ENCODE data around the gene TIMM17A. TPM values are rescaled to one million over a fixed set of nuclear protein-coding genes. Genes with fewer than 3 reads are reported as not detected.

TIMM17A gene
- total and polyA plus RNA-seq, 2 of the 8 experiments (the other 6 are each of a cell fraction or from before 2014, with no cell fraction given) = 30.3 to 57.1 TPM

DNA sequence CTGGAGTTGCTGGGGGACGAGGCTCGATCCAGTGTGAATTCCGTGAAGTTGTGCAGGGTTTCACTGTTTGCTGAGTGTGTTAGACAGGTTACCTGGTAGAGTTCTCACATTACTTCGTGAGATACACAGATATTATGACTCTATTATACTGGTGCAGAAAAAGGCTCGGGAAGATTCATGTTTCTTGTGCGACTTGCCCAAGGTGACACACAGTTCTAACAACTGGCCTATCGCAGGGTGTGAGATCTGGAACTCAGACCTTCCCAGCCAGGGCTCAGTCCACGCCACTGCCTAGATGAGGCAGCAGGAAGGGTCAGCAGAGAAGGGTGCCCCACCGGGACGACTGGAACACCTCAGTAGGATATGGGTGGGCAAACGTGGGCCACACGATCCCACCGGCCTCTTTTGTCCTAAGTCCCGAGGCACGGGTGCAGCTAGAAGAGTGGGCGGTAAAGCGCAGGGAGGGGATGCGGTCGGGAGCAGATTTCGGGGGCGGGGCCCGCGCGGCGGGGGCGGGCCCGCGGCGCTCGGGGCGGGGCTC is 26.8 kb downstream of the TIMM17A start:
- Histone ChIP-seq H3K4ac (replicated peaks; ENCODE audit: insufficient read length, low read depth, low read length) (peak overlapping the region; percentile 83), H3K4me3 (ENCODE audit: extremely low read depth in 1 of 4, insufficient read depth in 2 of 4, low read depth in 3 of 4, low read length in 4 of 4) (peak overlapping the region; percentile 78 to 87 (median 82)), H3K27ac (ENCODE audit: low read depth, low read length) (no peak overlapping the region), H3K79me1 (ENCODE audit: low read depth, low read length) (peaks cover 2% of the 10 kb centered on the region; the same call in 1 of the 2 replicates), H2BK120ac (replicated peaks; ENCODE audit: low read depth, low read length) (no peak overlapping the region), H3K79me2 (ENCODE audit: control insufficient read depth in 1 of 2, insufficient read depth in 2 of 2, low read length in 2 of 2) (peaks cover 3 to 37% of the 10 kb centered on the region in 2 experiments; a peak in 3 of 4 replicates), H3K9me3 (ENCODE audit: insufficient read depth in 2 of 2, low read depth in 1 of 2, low read length in 1 of 2) (no peaks in the 10 kb centered on the region), H3K23ac (ENCODE audit: insufficient read length) (no peak overlapping the region), H2BK20ac (ENCODE audit: low read length) (no peak overlapping the region; the same call in 1 of the 2 replicates), H2BK5ac (ENCODE audit: low read depth, low read length) (no peak overlapping the region; the same call in 1 of the 2 replicates), H3K36me3 (ENCODE audit: control insufficient read depth in 2 of 4, insufficient read depth in 4 of 4, low read length in 3 of 4) (no peaks in the 10 kb centered on the region), H4K8ac (ENCODE audit: extremely low read depth, insufficient read depth, low read length) (peak overlapping the region; percentile 48; the same call in 1 of the 2 replicates), H3K9ac (replicated peaks in 1 of 4; ENCODE audit: extremely low read depth in 1 of 4, low read depth in 3 of 4, low read length in 3 of 4) (peak overlapping the region in 1 of 4 experiments; percentile 24; a peak in 3 of 7 replicates), H4K20me1 (replicated peaks in 1 of 2; ENCODE audit: control insufficient read depth in 1 of 2, insufficient read depth in 2 of 2, low read length in 2 of 2) (peaks cover 0 to 2% of the 10 kb centered on the region in 2 experiments), H3K56ac (replicated peaks; ENCODE audit: insufficient read length, low read depth, low read length) (peak overlapping the region; percentile 47), H3K27me3 (replicated peaks in 1 of 4; ENCODE audit: control insufficient read depth in 3 of 4, extremely low read depth in 1 of 4, insufficient read depth in 3 of 4, low read length in 3 of 4) (peaks cover 0 to 3% (median 0%) of the 10 kb centered on the region in 4 experiments; a peak in 1 of 7 replicates), H3K4me2 (ENCODE audit: insufficient read depth in 1 of 2, low read depth in 2 of 2, low read length in 2 of 2) (peak overlapping the region; percentile 86), H2BK15ac (ENCODE audit: low read length) (peak overlapping the region; percentile 98; the same call in 1 of the 2 replicates), H3K23me2 (ENCODE audit: low read depth, low read length) (peaks cover 6% of the 10 kb centered on the region), H4K5ac (ENCODE audit: insufficient read length, low read depth, low read length) (peak overlapping the region; percentile 59), H3K14ac (ENCODE audit: insufficient read length) (no peak overlapping the region), H2AK5ac (ENCODE audit: low read depth, low read length) (no peak overlapping the region), H3K18ac (ENCODE audit: extremely low read depth, low read length) (peak overlapping the region; percentile 43; the same call in 1 of the 2 replicates), H2AFZ (ENCODE audit: low read length) (peak overlapping the region; percentile 95), H4K91ac (replicated peaks; ENCODE audit: insufficient read length, low read length) (peak overlapping the region; percentile 73), H2BK12ac (ENCODE audit: low read depth, low read length) (0 out of 2 replicates have a peak overlapping the region, but pooled peaks have one; percentile 27), H3K4me1 (replicated peaks in 1 of 4; ENCODE audit: control insufficient read depth in 3 of 4, insufficient read depth in 4 of 4, low read length in 3 of 4) (peaks cover 0 to 4% (median 2%) of the 10 kb centered on the region in 4 experiments; a peak in 5 of 7 replicates)
- FAIRE-seq (no peak), DNase-seq (ENCODE audit: low read depth in 1 of 2, low spot score in 2 of 2) (no peak)
- ChIA-PET POLR2A (ENCODE audit: partially characterized antibody) (interaction anchor here (0.6 to 2.6 kb wide), 13 partner anchors 9 to 103 kb away, joined by 3 to 11 read pairs (median 5); partner anchors contain the start of genes ELF3 and TIMM17A), CTCF (ENCODE audit: partially characterized antibody) (interaction anchor here (0.7 to 7.3 kb wide), 11 partner anchors 9 to 152 kb away, joined by 3 to 44 read pairs (median 5); no protein-coding TSS in a partner anchor)
- 30% methylated on average over 15 of the region's 31 CpGs; no CpG with 5 or more reads in 1 of the 2 experiments for WGBS, 2 experiments (ENCODE audit: extremely low coverage in 1 of 2, insufficient coverage in 1 of 2, insufficient read length in 1 of 2, insufficient replicate concordance in 2 of 2, low coverage in 1 of 2, low lambda C conversion rate in 2 of 2, missing lambda C conversion rate in 1 of 2)
- TF ChIP-seq FOSL1 (IDR thresholded peaks at IDR 0.05; ENCODE audit: insufficient read depth, low read depth, low read length) (no peak), TBP (IDR thresholded peaks at IDR 0.05; ENCODE audit: low read depth, low read length) (no peak), HDAC6 (IDR thresholded peaks at IDR 0.05; ENCODE audit: low read depth, low read length) (no peak), TAF1 (IDR thresholded peaks at IDR 0.05; ENCODE audit: low read depth, low read length) (no peak), YY1 (IDR thresholded peaks at IDR 0.05; ENCODE audit: low read depth, low read length) (no peak)
- TF ChIP-seq, protein P1, sequence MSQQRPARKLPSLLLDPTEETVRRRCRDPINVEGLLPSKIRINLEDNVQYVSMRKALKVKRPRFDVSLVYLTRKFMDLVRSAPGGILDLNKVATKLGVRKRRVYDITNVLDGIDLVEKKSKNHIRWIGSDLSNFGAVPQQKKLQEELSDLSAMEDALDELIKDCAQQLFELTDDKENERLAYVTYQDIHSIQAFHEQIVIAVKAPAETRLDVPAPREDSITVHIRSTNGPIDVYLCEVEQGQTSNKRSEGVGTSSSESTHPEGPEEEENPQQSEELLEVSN (IDR thresholded peaks at IDR 0.05) = no peak
